Activated naive CD8-positive, alpha-beta T cell treated with anti-CD3 and anti-CD28 coated beads for 36 hours (primary cell): ENCODE measurements around the gene PCDHGA11. TPM values are rescaled to one million over a fixed set of nuclear protein-coding genes. Genes with fewer than 3 reads are reported as not detected.
A peak's percentile ranks its signal among the peaks of the same experiment; 100 is the strongest.
"Not testable (repeated sequence)": the region's sequence is repeated elsewhere in the genome, so short reads cannot be mapped to it uniquely, and the experiment has no call there.

Experiments used
- DNase-seq: peaks from one replicate; pipeline ENCODE4 v3.0.0; 2021
- H3K27ac Mint-ChIP-seq: one replicate; pipeline ENCODE4 v1.8.0; 2022; ENCODE audit warnings: mild to moderate bottlenecking, moderate library complexity, mixed read lengths
- H3K27me3 Mint-ChIP-seq: one replicate; pipeline ENCODE4 v1.8.0; 2022; ENCODE audit warnings: mild to moderate bottlenecking, mixed read lengths
- H3K36me3 Mint-ChIP-seq: one replicate; pipeline ENCODE4 v1.8.0; 2021; ENCODE audit warnings: mild to moderate bottlenecking, mixed read lengths
- H3K4me1 Mint-ChIP-seq: one replicate; pipeline ENCODE4 v1.8.0; 2021; ENCODE audit warnings: mixed read lengths
- H3K4me3 Mint-ChIP-seq: one replicate; pipeline ENCODE4 v1.8.0; 2022; ENCODE audit warnings: mild to moderate bottlenecking, moderate library complexity, mixed read lengths
- H3K9me3 Mint-ChIP-seq: one replicate; pipeline ENCODE4 v1.8.0; 2022; ENCODE audit warnings: mixed read lengths
- total RNA-seq, 2 experiments: library from RNA; stranded (reverse); gene quantifications; one replicate each; pipeline ENCODE4 v1.2.3, GENCODE V29; 2021

Gene PCDHGA11
- total RNA-seq, 2 experiments from 2014 or later, result 0.06 TPM; not detected in 1

DNA sequence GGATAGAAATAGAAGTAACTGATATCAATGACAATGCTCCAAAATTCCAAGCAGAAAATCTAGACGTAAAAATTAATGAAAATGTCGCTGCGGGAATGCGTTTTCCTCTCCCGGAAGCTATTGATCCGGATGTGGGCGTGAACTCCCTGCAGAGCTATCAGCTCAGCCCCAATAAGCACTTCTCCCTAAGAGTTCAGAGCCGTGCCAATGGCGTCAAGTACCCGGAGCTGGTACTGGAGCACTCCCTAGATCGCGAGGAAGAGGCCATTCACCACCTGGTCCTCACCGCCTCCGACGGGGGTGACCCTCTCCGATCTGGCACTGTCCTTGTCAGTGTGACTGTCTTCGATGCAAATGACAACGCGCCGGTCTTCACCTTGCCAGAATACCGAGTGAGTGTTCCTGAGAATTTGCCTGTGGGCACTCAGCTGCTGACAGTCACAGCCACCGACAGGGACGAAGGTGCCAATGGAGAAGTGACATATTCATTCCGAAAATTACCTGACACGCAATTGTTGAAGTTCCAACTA is 7.2 kb upstream of the PCDHGA11 start:
- H3K4me3 Mint-ChIP-seq, result peak overlapping the region; percentile 77
- H3K27me3 Mint-ChIP-seq, result peaks cover 85% of the 10 kb centered on the region
- peaks cover 7% of the 10 kb centered on the region for H3K4me1 Mint-ChIP-seq
- peaks cover 26% of the 10 kb centered on the region for H3K36me3 Mint-ChIP-seq
- H3K27ac Mint-ChIP-seq, result no peak overlapping the region
- peaks cover 32% of the 10 kb centered on the region for H3K9me3 Mint-ChIP-seq
- no peak for DNase-seq

DNA sequence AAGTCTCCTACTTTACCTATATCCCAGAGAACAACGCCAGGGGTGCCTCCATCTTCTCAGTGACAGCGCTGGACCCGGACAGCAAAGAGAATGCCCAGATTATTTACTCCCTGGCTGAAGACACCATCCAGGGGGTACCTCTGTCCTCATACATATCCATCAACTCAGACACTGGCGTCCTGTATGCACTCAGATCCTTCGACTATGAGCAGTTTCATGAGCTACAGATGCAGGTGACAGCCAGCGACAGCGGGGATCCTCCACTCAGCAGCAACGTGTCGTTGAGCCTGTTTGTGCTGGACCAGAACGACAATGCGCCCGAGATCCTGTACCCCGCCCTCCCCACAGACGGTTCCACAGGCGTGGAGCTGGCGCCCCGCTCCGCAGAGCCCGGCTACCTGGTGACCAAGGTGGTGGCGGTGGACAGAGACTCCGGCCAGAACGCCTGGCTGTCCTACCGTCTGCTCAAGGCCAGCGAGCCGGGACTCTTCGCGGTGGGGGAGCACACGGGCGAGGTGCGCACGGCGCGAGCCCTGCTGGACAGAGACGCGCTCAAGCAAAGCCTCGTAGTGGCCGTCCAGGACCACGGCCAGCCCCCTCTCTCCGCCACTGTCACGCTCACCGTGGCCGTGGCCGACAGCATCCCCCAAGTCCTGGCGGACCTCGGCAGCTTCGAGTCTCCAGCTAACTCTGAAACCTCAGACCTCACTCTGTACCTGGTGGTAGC is 6.1 kb upstream of the PCDHGA11 start:
- DNase-seq, H3K4me3 Mint-ChIP-seq, H3K27ac Mint-ChIP-seq, H3K4me1 Mint-ChIP-seq: not testable (repeated sequence)
- peaks cover 24% of the 10 kb centered on the region for H3K36me3 Mint-ChIP-seq
- H3K27me3 Mint-ChIP-seq, result peaks cover 82% of the 10 kb centered on the region
- H3K9me3 Mint-ChIP-seq, result peaks cover 28% of the 10 kb centered on the region

DNA sequence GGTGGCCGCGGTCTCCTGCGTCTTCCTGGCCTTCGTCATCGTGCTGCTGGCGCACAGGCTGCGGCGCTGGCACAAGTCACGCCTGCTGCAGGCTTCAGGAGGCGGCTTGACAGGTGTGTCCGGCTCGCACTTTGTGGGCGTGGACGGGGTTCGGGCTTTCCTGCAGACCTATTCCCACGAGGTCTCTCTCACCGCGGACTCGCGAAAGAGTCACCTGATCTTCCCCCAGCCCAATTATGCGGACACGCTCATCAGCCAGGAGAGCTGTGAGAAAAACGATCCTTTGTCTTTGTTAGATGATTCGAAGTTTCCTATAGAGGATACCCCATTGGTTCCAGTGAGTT is 5.6 kb upstream of the PCDHGA11 start:
- Mint-ChIP-seq H3K27me3 (peaks cover 84% of the 10 kb centered on the region), H3K9me3 (peaks cover 29% of the 10 kb centered on the region), H3K36me3 (peaks cover 25% of the 10 kb centered on the region)
- not testable (repeated sequence) for H3K4me3 Mint-ChIP-seq, DNase-seq, H3K4me1 Mint-ChIP-seq, H3K27ac Mint-ChIP-seq

DNA sequence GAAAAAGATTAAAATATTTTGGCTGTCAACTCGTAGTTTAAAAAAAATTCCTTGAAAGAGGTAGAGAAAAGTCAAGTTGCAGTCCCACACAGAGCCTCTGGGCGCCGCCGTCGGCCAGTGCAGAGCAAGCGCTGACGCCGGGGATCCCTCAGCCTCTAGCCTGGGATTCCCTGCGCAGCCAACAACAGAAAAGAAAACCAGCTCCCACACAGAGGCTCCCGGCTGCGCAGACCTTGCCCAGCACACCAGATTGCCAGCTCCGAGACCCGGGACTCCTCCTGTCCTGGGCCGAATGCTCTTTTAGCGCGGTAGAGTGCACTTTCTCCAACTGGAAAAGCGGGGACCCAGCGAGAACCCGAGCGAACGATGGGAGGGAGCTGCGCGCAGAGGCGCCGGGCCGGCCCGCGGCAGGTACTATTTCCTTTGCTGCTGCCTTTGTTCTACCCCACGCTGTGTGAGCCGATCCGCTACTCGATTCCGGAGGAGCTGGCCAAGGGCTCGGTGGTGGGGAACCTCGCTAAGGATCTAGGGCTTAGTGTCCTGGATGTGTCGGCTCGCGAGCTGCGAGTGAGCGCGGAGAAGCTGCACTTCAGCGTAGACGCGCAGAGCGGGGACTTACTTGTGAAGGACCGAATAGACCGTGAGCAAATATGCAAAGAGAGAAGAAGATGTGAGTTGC is 3.2 kb upstream of the PCDHGA11 start, which contains the start of gene PCDHGB7:
PCDHGB7 (plus strand) TSS at position 184 of the 679 bp plus-strand sequence; CDS start at position 367, 183 bp downstream.
- Mint-ChIP-seq H3K27ac (peak within 1 kb of the TSS; percentile 18), H3K27me3 (peaks cover 94% of the 10 kb centered on the region), H3K36me3 (peaks cover 37% of the 10 kb centered on the region), H3K4me3 (peak within 1 kb of the TSS; percentile 66), H3K9me3 (peaks cover 39% of the 10 kb centered on the region)
- not testable (repeated sequence) for H3K4me1 Mint-ChIP-seq
- peak; percentile 62 for DNase-seq

DNA sequence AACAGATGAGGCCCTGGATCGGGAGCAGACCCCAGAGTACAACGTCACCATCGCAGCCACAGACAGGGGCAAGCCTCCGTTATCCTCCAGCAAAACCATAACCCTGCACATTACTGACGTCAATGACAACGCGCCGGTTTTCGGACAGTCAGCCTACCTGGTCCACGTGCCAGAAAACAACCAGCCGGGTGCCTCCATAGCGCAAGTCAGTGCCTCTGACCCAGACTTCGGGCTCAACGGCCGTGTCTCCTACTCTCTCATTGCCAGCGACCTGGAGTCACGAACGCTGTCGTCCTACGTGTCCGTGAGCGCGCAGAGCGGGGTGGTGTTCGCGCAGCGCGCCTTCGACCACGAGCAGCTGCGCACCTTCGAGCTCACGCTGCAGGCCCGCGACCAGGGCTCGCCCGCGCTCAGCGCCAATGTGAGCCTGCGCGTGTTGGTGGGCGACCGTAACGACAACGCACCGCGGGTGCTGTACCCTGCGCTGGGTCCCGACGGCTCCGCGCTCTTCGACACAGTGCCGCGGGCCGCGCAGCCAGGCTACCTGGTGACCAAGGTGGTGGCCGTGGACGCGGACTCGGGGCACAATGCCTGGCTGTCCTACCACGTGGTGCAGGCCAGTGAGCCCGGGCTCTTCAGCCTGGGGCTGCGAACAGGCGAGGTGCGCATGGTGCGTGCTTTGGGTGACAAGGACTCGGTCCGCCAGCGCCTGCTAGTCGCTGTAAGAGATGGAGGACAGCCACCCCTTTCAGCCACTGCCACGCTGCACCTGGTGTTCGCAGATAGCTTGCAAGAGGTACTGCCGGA is 1.6 kb upstream of the PCDHGA11 start:
- Mint-ChIP-seq H3K4me3 (no peak overlapping the region), H3K27ac (no peak overlapping the region), H3K9me3 (peaks cover 44% of the 10 kb centered on the region)

DNA sequence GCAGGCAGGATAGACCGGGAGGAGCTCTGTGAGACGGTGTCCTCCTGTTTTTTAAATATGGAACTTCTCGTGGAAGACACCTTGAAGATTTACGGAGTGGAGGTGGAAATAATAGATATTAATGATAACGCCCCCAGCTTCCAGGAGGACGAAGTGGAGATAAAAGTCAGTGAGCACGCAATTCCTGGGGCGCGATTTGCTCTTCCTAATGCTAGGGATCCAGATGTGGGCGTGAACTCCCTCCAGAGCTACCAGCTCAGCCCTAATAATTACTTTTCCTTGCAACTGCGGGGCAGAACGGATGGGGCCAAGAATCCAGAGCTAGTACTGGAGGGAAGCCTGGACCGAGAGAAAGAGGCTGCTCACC is 621 bp downstream of the PCDHGA11 start:
- Mint-ChIP-seq H3K4me3 (peak overlapping the region; percentile 78), H3K27me3 (peaks cover 88% of the 10 kb centered on the region), H3K9me3 (peaks cover 37% of the 10 kb centered on the region), H3K27ac (no peak overlapping the region), H3K36me3 (peaks cover 32% of the 10 kb centered on the region), H3K4me1 (peaks cover 5% of the 10 kb centered on the region)
- no peak for DNase-seq

More for the DNA sequence above, 1.6 kb upstream of the PCDHGA11 start:
- H3K36me3 Mint-ChIP-seq, result peaks cover 36% of the 10 kb centered on the region
- H3K4me1 Mint-ChIP-seq, result peaks cover 5% of the 10 kb centered on the region
- DNase-seq, result no peak
- peaks cover 90% of the 10 kb centered on the region for H3K27me3 Mint-ChIP-seq

DNA sequence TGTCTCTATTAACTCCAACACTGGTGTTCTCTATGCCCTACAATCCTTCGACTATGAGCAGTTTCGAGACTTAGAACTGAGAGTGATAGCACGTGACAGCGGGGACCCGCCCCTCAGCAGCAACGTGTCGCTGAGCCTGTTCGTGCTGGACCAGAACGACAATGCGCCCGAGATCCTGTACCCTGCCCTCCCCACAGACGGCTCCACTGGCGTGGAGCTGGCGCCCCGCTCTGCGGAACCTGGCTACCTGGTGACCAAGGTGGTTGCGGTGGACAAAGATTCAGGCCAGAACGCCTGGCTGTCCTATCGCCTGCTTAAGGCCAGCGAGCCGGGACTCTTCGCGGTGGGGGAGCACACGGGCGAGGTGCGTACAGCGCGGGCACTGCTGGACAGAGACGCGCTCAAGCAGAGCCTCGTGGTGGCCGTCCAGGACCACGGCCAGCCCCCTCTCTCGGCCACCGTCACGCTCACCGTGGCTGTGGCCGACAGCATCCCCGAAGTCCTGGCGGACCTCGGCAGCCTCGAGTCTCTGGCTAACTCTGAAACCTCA is 2.0 kb downstream of the PCDHGA11 start:
- no peak overlapping the region for H3K4me3 Mint-ChIP-seq
- peaks cover 32% of the 10 kb centered on the region for H3K36me3 Mint-ChIP-seq
- no peak overlapping the region for H3K27ac Mint-ChIP-seq
- H3K27me3 Mint-ChIP-seq, result peaks cover 90% of the 10 kb centered on the region
- H3K9me3 Mint-ChIP-seq, result peaks cover 35% of the 10 kb centered on the region
- no peak for DNase-seq
- peaks cover 4% of the 10 kb centered on the region for H3K4me1 Mint-ChIP-seq

DNA sequence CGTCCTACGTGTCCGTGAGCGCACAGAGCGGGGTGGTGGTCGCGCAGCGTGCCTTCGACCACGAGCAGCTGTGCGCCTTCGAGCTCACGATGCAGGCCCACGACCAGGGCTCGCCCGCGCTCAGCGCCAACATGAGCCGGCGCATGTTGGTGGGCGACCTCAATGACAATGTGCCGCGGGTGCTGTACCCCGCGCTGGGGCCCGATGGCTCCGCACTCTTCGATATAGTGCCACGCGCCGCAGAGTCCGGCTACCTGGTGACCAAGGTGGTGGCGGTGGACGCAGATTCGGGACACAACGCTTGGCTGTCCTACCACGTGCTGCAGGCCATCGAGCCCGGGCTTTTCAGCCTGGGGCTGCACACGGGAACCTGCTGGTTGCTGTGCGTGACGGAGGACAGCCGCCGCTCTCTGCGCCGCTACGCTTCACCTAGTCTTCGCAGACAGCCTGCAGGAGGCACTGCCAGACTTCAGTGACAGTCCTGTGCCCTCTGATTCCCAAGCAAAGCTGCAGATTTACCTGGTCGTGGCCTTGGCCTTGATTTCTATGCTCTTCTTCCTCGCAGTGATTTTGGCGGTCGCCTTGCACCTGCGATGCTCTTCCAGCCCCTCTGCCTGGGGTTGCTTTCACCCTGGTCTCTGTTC is 7.1 kb downstream of the PCDHGA11 start:
- Mint-ChIP-seq H3K27me3 (peaks cover 82% of the 10 kb centered on the region), H3K36me3 (peaks cover 26% of the 10 kb centered on the region), H3K4me1 (peaks cover 6% of the 10 kb centered on the region), H3K27ac (no peak overlapping the region), H3K9me3 (peaks cover 28% of the 10 kb centered on the region), H3K4me3 (no peak overlapping the region)
- DNase-seq, result no peak

DNA sequence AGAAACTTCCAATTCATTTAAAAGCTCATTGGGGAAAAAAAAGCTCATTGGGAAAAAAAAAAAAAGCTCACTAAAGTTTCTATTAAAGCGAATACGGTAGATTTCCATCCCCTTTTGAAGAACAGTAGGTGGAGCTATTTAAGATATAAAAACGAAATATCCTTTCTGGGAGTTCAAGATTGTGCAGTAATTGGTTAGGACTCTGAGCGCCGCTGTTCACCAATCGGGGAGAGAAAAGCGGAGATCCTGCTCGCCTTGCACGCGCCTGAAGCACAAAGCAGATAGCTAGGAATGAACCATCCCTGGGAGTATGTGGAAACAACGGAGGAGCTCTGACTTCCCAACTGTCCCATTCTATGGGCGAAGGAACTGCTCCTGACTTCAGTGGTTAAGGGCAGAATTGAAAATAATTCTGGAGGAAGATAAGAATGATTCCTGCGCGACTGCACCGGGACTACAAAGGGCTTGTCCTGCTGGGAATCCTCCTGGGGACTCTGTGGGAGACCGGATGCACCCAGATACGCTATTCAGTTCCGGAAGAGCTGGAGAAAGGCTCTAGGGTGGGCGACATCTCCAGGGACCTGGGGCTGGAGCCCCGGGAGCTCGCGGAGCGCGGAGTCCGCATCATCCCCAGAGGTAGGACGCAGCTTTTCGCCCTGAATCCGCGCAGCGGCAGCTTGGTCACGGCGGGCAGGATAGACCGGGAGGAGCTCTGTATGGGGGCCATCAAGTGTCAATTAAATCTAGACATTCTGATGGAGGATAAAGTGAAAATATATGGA is 9.7 kb downstream of the PCDHGA11 start, which contains the start of gene PCDHGA12:
PCDHGA12 (plus strand) TSS at position 176 of the 782 bp plus-strand sequence; CDS start at position 429, 253 bp downstream.
- Mint-ChIP-seq H3K4me3 (peak within 1 kb of the TSS; percentile 44), H3K27me3 (peaks cover 85% of the 10 kb centered on the region), H3K4me1 (peaks cover 6% of the 10 kb centered on the region), H3K27ac (no peak within 1 kb of the TSS), H3K36me3 (peaks cover 26% of the 10 kb centered on the region), H3K9me3 (peaks cover 28% of the 10 kb centered on the region)
- peak; percentile 38 for DNase-seq

DNA sequence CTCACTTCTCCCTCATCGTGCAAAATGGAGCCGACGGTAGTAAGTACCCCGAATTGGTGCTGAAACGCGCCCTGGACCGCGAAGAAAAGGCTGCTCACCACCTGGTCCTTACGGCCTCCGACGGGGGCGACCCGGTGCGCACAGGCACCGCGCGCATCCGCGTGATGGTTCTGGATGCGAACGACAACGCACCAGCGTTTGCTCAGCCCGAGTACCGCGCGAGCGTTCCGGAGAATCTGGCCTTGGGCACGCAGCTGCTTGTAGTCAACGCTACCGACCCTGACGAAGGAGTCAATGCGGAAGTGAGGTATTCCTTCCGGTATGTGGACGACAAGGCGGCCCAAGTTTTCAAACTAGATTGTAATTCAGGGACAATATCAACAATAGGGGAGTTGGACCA is 10.4 kb downstream of the PCDHGA11 start:
- no peak for DNase-seq
- peaks cover 28% of the 10 kb centered on the region for H3K9me3 Mint-ChIP-seq
- H3K27me3 Mint-ChIP-seq, result peaks cover 81% of the 10 kb centered on the region
- H3K27ac Mint-ChIP-seq, result no peak overlapping the region
- peaks cover 6% of the 10 kb centered on the region for H3K4me1 Mint-ChIP-seq
- peak overlapping the region; percentile 44 for H3K4me3 Mint-ChIP-seq
- peaks cover 26% of the 10 kb centered on the region for H3K36me3 Mint-ChIP-seq

DNA sequence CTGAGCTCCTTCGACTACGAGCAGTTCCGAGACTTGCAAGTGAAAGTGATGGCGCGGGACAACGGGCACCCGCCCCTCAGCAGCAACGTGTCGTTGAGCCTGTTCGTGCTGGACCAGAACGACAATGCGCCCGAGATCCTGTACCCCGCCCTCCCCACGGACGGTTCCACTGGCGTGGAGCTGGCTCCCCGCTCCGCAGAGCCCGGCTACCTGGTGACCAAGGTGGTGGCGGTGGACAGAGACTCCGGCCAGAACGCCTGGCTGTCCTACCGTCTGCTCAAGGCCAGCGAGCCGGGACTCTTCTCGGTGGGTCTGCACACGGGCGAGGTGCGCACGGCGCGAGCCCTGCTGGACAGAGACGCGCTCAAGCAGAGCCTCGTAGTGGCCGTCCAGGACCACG is 11.5 kb downstream of the PCDHGA11 start:
- H3K4me1 Mint-ChIP-seq, DNase-seq, H3K4me3 Mint-ChIP-seq, H3K27ac Mint-ChIP-seq: not testable (repeated sequence)
- Mint-ChIP-seq H3K9me3 (peaks cover 29% of the 10 kb centered on the region), H3K27me3 (peaks cover 75% of the 10 kb centered on the region), H3K36me3 (peaks cover 26% of the 10 kb centered on the region)

DNA sequence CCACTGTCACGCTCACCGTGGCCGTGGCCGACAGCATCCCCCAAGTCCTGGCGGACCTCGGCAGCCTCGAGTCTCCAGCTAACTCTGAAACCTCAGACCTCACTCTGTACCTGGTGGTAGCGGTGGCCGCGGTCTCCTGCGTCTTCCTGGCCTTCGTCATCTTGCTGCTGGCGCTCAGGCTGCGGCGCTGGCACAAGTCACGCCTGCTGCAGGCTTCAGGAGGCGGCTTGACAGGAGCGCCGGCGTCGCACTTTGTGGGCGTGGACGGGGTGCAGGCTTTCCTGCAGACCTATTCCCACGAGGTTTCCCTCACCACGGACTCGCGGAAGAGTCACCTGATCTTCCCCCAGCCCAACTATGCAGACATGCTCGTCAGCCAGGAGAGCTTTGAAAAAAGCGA is 11.9 kb downstream of the PCDHGA11 start:
- H3K27me3 Mint-ChIP-seq, result peaks cover 73% of the 10 kb centered on the region
- not testable (repeated sequence) for DNase-seq, H3K27ac Mint-ChIP-seq

DNA sequence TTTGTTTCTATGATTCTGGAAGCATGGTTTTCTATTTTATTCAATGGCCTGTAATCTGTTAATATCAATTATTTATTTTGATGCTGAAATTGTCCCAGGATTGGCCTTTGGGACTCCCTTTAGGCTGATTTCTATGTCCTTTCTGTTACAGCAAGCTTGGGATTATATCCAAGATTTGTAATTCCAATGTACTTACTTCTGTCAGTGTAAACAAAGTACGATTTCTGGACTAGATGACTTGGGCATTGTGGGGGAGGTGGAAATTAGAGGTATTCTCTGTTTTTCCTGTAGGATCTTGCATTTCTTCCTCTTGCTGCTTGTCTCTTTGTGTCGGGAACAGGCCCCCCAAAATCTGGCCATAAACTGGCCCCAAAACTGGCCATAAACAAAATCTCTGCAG is 13.2 kb downstream of the PCDHGA11 start:
- Mint-ChIP-seq H3K36me3 (peaks cover 22% of the 10 kb centered on the region), H3K4me3 (no peak overlapping the region), H3K9me3 (peaks cover 25% of the 10 kb centered on the region), H3K4me1 (peaks cover 6% of the 10 kb centered on the region), H3K27ac (no peak overlapping the region), H3K27me3 (peaks cover 64% of the 10 kb centered on the region)
- DNase-seq, result no peak

More for the DNA sequence above, 11.9 kb downstream of the PCDHGA11 start:
- peaks cover 26% of the 10 kb centered on the region for H3K36me3 Mint-ChIP-seq
- H3K9me3 Mint-ChIP-seq, result peaks cover 29% of the 10 kb centered on the region
- H3K4me1 Mint-ChIP-seq, H3K4me3 Mint-ChIP-seq: not testable (repeated sequence)
